WTC11 (cell line): ENCODE results near the gene PCDH9. TPM values are rescaled to one million over a fixed set of nuclear protein-coding genes. Genes with fewer than 3 reads are reported as not detected.

Experiments used
- ATAC-seq: fragments of 200-7000 bp; cut with Tn5 transposase; 2 replicates; pipeline ENCODE4 v1.10.0; 2021; ENCODE audit warnings: mild to moderate bottlenecking, moderate library complexity
- CTCF ChIA-PET: fragments of 300-600 bp; sonication (Branson Sonifier 250); formaldehyde crosslinking; loops from one replicate; lab custom pipeline; 2021; ENCODE audit warnings: antibody characterized with exemption; lab: Charles Lee
- POLR2A ChIA-PET: fragments of 350-600 bp; sonication (Branson Sonifier 250); formaldehyde crosslinking; loops from one replicate; lab custom pipeline; 2021; ENCODE audit warnings: antibody characterized with exemption; lab: Charles Lee
- DNase-seq: peaks from one replicate; pipeline ENCODE4 v3.0.0; 2021; ENCODE audit warnings: low spot score
- H3K27ac Mint-ChIP-seq: 2 replicates; pipeline ENCODE4 v1.8.0; 2021; ENCODE audit warnings: mixed read lengths
- H3K27me3 Mint-ChIP-seq: 2 replicates; pipeline ENCODE4 v1.8.0; 2021; ENCODE audit warnings: low read depth, mild to moderate bottlenecking, moderate library complexity, mixed read lengths
- H3K36me3 Mint-ChIP-seq: 2 replicates; pipeline ENCODE4 v1.8.0; 2021; ENCODE audit warnings: mixed read lengths
- H3K4me1 Mint-ChIP-seq: 2 replicates; pipeline ENCODE4 v1.8.0; 2022; ENCODE audit warnings: mixed read lengths
- H3K4me3 Mint-ChIP-seq: 2 replicates; pipeline ENCODE4 v1.8.0; 2021; ENCODE audit warnings: mild to moderate bottlenecking, moderate library complexity, mixed read lengths
- H3K9me3 Mint-ChIP-seq: 2 replicates; pipeline ENCODE4 v1.8.0; 2021; ENCODE audit warnings: mixed read lengths
- NR2C2 ChIP-seq: sonication (generic); formaldehyde crosslinking; IDR thresholded peaks from 2 replicates; pipeline ENCODE4 v1.8.0; 2022; ENCODE audit warnings: mild to moderate bottlenecking, missing genetic modification reagents
- RELA ChIP-seq: sonication (generic); formaldehyde crosslinking; IDR thresholded peaks from 2 replicates; pipeline ENCODE4 v1.8.1; 2022; ENCODE audit warnings: missing genetic modification reagents, mild to moderate bottlenecking, borderline replicate concordance
- ZNF121 ChIP-seq: sonication (generic); formaldehyde crosslinking; IDR thresholded peaks from 2 replicates; pipeline ENCODE4 v1.8.0; 2023; ENCODE audit warnings: missing genetic modification reagents
- ZNF416 ChIP-seq: fragments of 250-450 bp; sonication (Bioruptor Pico); IDR thresholded peaks from 2 replicates; pipeline ENCODE4 v1.9.0; 2021; ENCODE audit warnings: mild to moderate bottlenecking, inconsistent platforms
- total RNA-seq: library from RNA; stranded (reverse); gene quantifications from 3 replicates; pipeline ENCODE4 v1.2.3, GENCODE V29; 2021
- TF ChIP-seq, protein P1 (sequence below): sonication (generic); formaldehyde crosslinking; IDR thresholded peaks from 2 replicates; pipeline ENCODE4 v1.8.0; 2023; ENCODE audit warnings: missing genetic modification reagents
- TF ChIP-seq, protein P2 (sequence below): fragments of 250-450 bp; sonication (Bioruptor Pico); IDR thresholded peaks from 2 replicates; pipeline ENCODE4 v1.9.0; 2021; ENCODE audit warnings: mild to moderate bottlenecking
- TF ChIP-seq, protein P3 (sequence below): fragments of 200-600 bp; IDR thresholded peaks from 2 replicates; pipeline ENCODE4 v1.8.0; 2022; ENCODE audit warnings: antibody characterized with exemption
- TF ChIP-seq, protein P4 (sequence below): sonication (generic); formaldehyde crosslinking; IDR thresholded peaks from 2 replicates; pipeline ENCODE4 v1.8.1; 2022; ENCODE audit warnings: low read depth, missing genetic modification reagents, borderline replicate concordance
- TF ChIP-seq, protein P5 (sequence below): sonication (generic); formaldehyde crosslinking; IDR thresholded peaks from 2 replicates; pipeline ENCODE4 v1.8.0; 2022; ENCODE audit warnings: mild to moderate bottlenecking, missing genetic modification reagents
- TF ChIP-seq, protein P6 (sequence below): sonication (generic); formaldehyde crosslinking; IDR thresholded peaks from 2 replicates; pipeline ENCODE4 v1.8.0; 2023; ENCODE audit warnings: missing genetic modification reagents, mild to moderate bottlenecking, borderline replicate concordance

The PCDH9 gene
- total RNA-seq, 1 experiment from 2014 or later = 0.48 TPM

DNA sequence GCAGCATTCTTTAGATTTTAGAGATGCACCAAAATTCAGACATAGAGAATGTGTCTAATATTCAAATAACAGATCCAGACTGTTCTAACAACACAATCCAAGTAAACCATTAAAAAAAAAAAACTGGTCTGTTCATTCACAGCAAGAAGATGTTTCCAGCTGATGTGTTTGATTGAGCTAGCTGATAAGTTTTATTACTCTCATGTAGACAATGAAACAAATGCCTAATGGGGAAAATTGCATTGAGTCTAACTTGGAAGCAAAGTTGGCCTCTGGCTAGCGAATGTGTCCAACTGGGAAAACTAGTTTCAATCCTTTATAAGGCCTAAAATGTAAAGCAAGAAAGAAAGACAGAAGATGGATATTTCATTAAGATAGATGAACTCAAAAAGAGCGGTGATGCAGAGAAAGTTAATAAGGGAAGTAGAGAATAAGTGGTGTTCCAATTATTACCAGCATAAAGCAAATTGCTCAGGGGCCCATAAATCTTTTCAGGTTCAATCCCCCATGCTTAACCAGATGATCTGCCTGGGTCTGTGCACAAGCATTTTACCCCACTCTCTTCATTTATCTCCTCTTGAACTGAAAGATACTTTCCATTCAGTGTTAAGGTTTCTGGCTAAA is 54.2 kb downstream of the PCDH9 start:
- CTCF ChIA-PET = no interaction called here
- POLR2A ChIA-PET = no interaction called here
- 0 out of 2 replicates have a peak, but pooled peaks cover 3% of the 10 kb centered on the region for H3K4me1 Mint-ChIP-seq
- H3K27me3 Mint-ChIP-seq = no peaks in the 10 kb centered on the region
- no peak overlapping the region for H3K4me3 Mint-ChIP-seq
- TF ChIP-seq, protein P1, sequence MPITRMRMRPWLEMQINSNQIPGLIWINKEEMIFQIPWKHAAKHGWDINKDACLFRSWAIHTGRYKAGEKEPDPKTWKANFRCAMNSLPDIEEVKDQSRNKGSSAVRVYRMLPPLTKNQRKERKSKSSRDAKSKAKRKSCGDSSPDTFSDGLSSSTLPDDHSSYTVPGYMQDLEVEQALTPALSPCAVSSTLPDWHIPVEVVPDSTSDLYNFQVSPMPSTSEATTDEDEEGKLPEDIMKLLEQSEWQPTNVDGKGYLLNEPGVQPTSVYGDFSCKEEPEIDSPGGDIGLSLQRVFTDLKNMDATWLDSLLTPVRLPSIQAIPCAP (CRISPR knock-in tag) = no peak
- no peak for TF ChIP-seq RELA (CRISPR knock-in tag)
- TF ChIP-seq, protein P2, sequence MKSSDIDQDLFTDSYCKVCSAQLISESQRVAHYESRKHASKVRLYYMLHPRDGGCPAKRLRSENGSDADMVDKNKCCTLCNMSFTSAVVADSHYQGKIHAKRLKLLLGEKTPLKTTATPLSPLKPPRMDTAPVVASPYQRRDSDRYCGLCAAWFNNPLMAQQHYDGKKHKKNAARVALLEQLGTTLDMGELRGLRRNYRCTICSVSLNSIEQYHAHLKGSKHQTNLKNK (CRISPR knock-in tag) = no peak
- TF ChIP-seq, protein P3, sequence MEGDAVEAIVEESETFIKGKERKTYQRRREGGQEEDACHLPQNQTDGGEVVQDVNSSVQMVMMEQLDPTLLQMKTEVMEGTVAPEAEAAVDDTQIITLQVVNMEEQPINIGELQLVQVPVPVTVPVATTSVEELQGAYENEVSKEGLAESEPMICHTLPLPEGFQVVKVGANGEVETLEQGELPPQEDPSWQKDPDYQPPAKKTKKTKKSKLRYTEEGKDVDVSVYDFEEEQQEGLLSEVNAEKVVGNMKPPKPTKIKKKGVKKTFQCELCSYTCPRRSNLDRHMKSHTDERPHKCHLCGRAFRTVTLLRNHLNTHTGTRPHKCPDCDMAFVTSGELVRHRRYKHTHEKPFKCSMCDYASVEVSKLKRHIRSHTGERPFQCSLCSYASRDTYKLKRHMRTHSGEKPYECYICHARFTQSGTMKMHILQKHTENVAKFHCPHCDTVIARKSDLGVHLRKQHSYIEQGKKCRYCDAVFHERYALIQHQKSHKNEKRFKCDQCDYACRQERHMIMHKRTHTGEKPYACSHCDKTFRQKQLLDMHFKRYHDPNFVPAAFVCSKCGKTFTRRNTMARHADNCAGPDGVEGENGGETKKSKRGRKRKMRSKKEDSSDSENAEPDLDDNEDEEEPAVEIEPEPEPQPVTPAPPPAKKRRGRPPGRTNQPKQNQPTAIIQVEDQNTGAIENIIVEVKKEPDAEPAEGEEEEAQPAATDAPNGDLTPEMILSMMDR = no peak
- TF ChIP-seq, all 79 proteins: peak for 0
- Mint-ChIP-seq H3K9me3 (no peaks in the 10 kb centered on the region), H3K36me3 (no peaks in the 10 kb centered on the region), H3K27ac (no peak overlapping the region)
- DNase-seq = no peak
- ATAC-seq = no peak

DNA sequence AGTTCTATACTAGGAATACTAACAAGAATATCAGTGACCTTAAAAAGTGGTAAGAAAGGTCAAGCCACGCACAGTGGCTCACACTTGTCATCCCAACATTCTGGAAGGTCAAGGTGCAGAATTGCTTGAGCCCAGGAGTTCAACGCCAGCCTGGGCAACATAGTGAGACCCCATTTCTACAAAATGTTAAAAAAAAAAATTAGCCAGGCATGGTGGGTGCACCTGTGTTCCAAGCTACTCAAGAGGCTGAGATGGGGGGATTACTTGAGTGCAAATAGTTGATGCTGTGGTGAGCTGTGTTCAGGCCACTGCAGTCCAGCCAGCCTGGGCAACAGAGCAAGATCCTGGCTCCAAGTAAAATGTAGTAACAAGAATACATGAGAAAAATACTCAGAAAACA is 61.8 kb downstream of the PCDH9 start:
- H3K27ac Mint-ChIP-seq = no peak overlapping the region
- no peak for ATAC-seq
- TF ChIP-seq, protein P4, sequence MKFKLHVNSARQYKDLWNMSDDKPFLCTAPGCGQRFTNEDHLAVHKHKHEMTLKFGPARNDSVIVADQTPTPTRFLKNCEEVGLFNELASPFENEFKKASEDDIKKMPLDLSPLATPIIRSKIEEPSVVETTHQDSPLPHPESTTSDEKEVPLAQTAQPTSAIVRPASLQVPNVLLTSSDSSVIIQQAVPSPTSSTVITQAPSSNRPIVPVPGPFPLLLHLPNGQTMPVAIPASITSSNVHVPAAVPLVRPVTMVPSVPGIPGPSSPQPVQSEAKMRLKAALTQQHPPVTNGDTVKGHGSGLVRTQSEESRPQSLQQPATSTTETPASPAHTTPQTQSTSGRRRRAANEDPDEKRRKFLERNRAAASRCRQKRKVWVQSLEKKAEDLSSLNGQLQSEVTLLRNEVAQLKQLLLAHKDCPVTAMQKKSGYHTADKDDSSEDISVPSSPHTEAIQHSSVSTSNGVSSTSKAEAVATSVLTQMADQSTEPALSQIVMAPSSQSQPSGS (CRISPR knock-in tag) = no peak
- TF ChIP-seq ZNF121 (CRISPR knock-in tag) = peak; percentile 52
- TF ChIP-seq, all 79 proteins: peak for 1
- no peaks in the 10 kb centered on the region for H3K9me3 Mint-ChIP-seq
- H3K4me3 Mint-ChIP-seq = no peak overlapping the region
- no peaks in the 10 kb centered on the region for H3K4me1 Mint-ChIP-seq
- DNase-seq = no peak
- H3K27me3 Mint-ChIP-seq = no peaks in the 10 kb centered on the region
- ChIA-PET CTCF (no interaction called here), POLR2A (no interaction called here)
- H3K36me3 Mint-ChIP-seq = no peaks in the 10 kb centered on the region

DNA sequence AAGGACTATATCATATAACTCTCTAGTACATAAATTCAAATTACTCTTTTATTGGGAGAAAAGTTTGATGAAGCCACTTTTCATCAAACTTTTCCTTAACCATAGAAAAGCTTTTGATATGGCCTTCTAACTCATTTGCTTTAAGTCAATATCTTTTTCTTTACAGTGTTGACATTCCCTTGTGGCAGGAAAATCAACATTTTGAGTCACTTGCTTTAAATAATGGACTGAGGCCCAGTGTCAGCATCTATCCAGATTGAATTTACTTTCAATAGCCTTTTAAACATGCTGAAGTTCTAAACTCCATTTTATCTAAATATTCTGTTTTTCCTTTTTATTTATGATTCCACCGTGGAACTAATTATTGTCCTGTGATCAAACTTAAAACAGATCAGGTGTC is 62.7 kb downstream of the PCDH9 start:
- Mint-ChIP-seq H3K36me3 (no peaks in the 10 kb centered on the region), H3K4me3 (no peak overlapping the region), H3K27ac (no peak overlapping the region), H3K4me1 (no peaks in the 10 kb centered on the region), H3K9me3 (no peaks in the 10 kb centered on the region), H3K27me3 (no peaks in the 10 kb centered on the region)
- ChIA-PET POLR2A (no interaction called here), CTCF (no interaction called here)
- no peak for DNase-seq
- TF ChIP-seq, protein P5, sequence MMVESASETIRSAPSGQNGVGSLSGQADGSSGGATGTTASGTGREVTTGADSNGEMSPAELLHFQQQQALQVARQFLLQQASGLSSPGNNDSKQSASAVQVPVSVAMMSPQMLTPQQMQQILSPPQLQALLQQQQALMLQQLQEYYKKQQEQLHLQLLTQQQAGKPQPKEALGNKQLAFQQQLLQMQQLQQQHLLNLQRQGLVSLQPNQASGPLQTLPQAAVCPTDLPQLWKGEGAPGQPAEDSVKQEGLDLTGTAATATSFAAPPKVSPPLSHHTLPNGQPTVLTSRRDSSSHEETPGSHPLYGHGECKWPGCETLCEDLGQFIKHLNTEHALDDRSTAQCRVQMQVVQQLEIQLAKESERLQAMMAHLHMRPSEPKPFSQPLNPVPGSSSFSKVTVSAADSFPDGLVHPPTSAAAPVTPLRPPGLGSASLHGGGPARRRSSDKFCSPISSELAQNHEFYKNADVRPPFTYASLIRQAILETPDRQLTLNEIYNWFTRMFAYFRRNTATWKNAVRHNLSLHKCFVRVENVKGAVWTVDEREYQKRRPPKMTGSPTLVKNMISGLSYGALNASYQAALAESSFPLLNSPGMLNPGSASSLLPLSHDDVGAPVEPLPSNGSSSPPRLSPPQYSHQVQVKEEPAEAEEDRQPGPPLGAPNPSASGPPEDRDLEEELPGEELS (CRISPR knock-in tag) = no peak
- no peak for TF ChIP-seq NR2C2
- TF ChIP-seq ZNF416 (CRISPR knock-in tag) = no peak
- TF ChIP-seq, protein P6, sequence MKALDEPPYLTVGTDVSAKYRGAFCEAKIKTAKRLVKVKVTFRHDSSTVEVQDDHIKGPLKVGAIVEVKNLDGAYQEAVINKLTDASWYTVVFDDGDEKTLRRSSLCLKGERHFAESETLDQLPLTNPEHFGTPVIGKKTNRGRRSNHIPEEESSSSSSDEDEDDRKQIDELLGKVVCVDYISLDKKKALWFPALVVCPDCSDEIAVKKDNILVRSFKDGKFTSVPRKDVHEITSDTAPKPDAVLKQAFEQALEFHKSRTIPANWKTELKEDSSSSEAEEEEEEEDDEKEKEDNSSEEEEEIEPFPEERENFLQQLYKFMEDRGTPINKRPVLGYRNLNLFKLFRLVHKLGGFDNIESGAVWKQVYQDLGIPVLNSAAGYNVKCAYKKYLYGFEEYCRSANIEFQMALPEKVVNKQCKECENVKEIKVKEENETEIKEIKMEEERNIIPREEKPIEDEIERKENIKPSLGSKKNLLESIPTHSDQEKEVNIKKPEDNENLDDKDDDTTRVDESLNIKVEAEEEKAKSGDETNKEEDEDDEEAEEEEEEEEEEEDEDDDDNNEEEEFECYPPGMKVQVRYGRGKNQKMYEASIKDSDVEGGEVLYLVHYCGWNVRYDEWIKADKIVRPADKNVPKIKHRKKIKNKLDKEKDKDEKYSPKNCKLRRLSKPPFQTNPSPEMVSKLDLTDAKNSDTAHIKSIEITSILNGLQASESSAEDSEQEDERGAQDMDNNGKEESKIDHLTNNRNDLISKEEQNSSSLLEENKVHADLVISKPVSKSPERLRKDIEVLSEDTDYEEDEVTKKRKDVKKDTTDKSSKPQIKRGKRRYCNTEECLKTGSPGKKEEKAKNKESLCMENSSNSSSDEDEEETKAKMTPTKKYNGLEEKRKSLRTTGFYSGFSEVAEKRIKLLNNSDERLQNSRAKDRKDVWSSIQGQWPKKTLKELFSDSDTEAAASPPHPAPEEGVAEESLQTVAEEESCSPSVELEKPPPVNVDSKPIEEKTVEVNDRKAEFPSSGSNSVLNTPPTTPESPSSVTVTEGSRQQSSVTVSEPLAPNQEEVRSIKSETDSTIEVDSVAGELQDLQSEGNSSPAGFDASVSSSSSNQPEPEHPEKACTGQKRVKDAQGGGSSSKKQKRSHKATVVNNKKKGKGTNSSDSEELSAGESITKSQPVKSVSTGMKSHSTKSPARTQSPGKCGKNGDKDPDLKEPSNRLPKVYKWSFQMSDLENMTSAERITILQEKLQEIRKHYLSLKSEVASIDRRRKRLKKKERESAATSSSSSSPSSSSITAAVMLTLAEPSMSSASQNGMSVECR (CRISPR knock-in tag) = no peak
- TF ChIP-seq, protein P1 (CRISPR knock-in tag) = no peak
- ATAC-seq = no peak
